Right renal pelvis (tissue), 4 donors: Measurements from ENCODE around the gene PLS3. TPM values are rescaled to one million over a fixed set of nuclear protein-coding genes. Genes with fewer than 3 reads are reported as not detected.
A peak's percentile ranks its signal among the peaks of the same experiment; 100 is the strongest.

Source experiments
- DNase-seq, 4 donors: peaks; one replicate each; pipeline ENCODE4 v3.0.0-alpha.2; 2013; ENCODE audit warnings: low read depth in 4 of 4, low spot score in 3 of 4, missing footprints in 1 of 4
- polyA plus RNA-seq, 4 donors: library from polyadenylated mRNA; unstranded; fragments of 120-200 nt; gene quantifications; one replicate each; pipeline ENCODE4 v1.2.1, GENCODE V29; 2013; ENCODE audit not compliant: insufficient read length in 4 of 4

PLS3 gene
- polyA plus RNA-seq, 4 donors = 253 to 307 (median 301) TPM

DNA sequence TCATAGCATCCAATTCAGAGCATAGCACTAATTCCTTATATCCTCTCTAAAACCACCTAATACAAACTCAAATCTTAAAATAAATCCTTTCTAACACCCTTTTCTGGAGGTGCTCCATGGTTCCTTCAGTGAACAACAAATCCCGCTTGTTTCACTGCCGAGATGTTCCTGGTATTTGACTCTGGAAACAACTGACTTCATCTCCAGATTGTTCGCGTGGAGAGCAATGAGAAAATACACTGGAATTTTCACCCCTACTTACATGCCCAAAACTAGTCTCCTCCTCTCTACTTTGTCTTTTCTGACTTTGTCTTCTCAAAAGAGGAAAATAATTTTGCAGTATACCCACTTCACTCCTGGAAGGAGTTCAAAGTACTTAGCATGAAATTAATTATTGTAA lies 129.0 kb downstream of the PLS3 start:
- no peak for DNase-seq

DNA sequence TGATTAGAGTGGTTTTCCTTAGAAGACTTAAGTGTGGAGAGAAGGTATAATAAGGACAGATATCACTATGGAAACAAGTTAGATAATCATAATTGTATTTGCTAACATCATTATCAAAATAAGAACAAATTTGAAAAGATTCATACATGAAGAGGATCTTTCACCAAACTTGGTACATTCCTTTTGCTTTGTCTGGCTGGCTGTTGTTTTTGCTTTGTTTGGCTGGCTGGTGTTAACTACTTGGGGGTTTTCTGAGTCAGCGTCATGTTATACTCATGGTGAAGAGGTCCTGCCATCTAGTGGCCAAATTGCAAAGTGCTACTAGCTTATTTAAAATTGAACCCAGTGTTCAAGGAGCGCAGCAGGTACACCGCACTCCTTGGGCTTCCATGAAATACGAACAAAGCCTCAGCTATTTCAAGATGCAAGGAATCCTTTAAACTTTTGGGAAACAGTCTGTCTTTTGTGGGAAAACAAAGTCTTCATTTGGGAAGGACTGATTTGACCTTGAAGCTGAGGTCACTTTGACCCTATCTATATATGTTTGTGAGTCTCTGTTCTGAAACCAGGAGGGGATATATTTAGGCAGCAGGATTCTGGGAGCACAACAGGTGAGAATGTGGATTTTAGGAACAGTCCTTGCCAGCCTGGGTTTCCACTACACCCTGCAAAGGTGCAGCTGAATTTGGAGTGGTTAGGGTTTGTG lies 129.7 kb downstream of the PLS3 start:
- peak; percentile 51 to 57 (median 55) for DNase-seq

DNA sequence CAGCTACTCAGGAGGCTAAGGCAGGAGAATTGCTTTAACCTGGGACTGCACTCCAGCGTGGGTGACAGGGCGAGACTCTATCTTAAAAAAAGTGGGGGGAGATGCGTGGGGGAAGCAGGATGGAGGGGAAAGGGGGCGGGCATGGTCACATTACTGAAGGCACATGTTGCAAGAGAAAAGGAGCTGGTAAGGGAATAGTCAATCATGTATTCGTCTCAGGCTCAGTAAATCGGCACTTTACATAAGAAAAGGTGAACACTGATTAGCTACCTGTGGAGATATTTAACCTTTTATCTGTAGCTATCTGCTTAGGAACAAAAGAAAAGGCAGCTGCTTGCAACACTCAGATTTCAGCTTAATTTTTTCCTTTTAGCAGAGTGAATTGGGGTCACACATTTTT lies 132.5 kb downstream of the PLS3 start:
- no peak for DNase-seq

DNA sequence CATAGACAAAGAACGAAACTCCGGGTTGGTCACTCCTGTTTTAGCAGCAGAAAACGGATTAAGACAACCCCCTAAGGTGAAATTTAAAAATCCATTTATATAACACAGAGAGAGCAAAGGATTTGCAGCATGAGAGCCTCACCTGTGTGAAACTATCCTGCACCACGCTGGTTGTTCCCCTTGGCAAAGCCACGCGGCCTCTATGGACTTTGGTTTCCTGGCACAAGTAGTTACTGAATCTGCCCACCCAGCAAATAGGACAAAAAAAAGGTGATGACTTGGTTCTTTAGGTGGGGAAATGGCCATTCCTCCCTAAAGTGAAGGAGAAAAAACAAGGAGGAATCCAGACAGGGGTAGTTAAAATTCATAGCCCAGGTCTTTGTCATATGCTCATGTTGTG lies 133.1 kb downstream of the PLS3 start:
- DNase-seq = no peak

DNA sequence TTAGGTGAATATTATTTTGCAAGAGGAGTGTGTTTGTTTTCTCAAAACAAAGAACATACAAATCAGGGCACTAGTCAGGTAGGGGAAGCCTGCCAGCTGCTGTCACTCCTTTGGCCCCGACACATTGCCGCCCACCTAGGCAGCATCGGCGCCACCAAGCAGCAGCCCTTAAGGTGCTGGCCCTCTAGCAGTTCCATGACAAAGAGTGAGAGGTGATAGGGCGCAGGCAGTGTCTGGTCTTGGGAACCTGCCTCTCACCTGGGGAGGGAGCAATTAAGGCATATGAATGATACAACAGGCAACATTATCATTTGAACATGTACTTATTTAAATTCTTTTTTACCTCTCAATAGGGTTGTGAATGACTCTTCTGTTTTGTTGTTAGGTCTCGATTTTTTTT lies 135.1 kb downstream of the PLS3 start:
- no peak for DNase-seq

DNA sequence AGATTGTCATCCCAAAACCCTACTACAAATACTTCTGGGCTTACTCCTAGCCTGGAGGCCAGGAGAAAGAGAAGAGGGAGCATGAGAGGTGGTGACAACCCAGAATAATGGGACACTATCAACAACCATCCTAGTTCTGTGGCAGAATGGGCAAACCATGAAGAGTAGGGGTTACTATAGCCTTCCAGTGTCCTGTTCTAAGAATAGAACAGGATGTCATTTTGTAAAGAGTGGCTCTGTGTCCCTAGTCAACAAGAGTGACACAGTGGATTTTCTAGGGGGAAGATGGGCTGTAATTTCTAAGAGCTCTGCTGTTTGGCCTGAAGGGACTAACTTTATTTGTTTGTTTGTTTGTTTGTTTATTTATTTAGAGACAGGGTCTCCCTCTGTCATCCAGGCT lies 136.0 kb downstream of the PLS3 start:
- DNase-seq = no peak

DNA sequence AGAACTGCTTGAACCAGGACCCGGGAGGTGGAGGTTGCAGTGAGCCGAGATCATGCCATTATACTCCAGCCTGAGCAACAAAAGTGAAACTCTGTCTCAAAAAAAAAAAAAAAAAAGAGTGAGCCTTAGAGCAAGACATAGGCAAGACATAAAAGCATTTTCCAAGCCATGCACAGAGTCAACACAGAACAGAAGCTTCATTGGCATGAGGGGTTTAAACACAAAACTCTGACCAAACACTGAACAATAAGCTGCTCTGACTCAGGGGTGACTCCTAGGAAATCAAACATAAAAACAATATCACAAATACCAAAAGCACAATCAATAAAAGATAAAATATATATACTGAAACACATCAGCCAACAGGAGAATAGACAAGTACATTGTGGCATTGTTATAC lies 136.8 kb downstream of the PLS3 start:
- DNase-seq = no peak
